GM18526 (cell line): ENCODE measurements around the gene CBX2.

Experiments
- POLR2A ChIP-seq: IDR thresholded peaks from 3 replicates; pipeline ENCODE4 v1.6.1; 2011; ENCODE audit not compliant: insufficient read length; ENCODE audit errors: extremely low read depth

CBX2 gene

GRCh38 chr17:79789943-79790804, 12.2 kb downstream of the CBX2 start:
- TF ChIP-seq POLR2A, result no peak

- no peak for TF ChIP-seq POLR2A
Measured at GRCh38 chr17:79790805-79791734, 13.1 kb downstream of the CBX2 start.

GRCh38 chr17:79791735-79792161, 13.8 kb downstream of the CBX2 start:
- TF ChIP-seq POLR2A, result no peak

GRCh38 chr17:79792341-79792871, 14.5 kb downstream of the CBX2 start:
- no peak for TF ChIP-seq POLR2A

- no peak for TF ChIP-seq POLR2A
Measured at GRCh38 chr17:79792984-79793923, 15.3 kb downstream of the CBX2 start.

- no peak for TF ChIP-seq POLR2A
Measured at GRCh38 chr17:79793924-79794304, 16.0 kb downstream of the CBX2 start.

- TF ChIP-seq POLR2A, result no peak
Measured at GRCh38 chr17:79794659-79795511, 16.9 kb downstream of the CBX2 start.

GRCh38 chr17:79795795-79796443, 18.0 kb downstream of the CBX2 start:
- no peak for TF ChIP-seq POLR2A

GRCh38 chr17:79796444-79796762, 18.5 kb downstream of the CBX2 start:
- no peak for TF ChIP-seq POLR2A

- TF ChIP-seq POLR2A, result peak; percentile 54
Measured at GRCh38 chr17:79796763-79797491, 19.0 kb downstream of the CBX2 start, which contains the start of gene CBX8. Gene CBX8 (minus strand): TSS chr17:79797077. CDS start chr17:79796998, 79 bp downstream.

- no peak for TF ChIP-seq POLR2A
Measured at GRCh38 chr17:79797492-79798298, 19.7 kb downstream of the CBX2 start.
